HepG2 (cell line): ENCODE results near the gene PITRM1.
A peak's percentile ranks its signal among the peaks of the same experiment; 100 is the strongest.

ENCODE experiments used
- GTF3A ChIP-seq: sonication (generic); formaldehyde crosslinking; conservative IDR thresholded peaks from 2 replicates; pipeline ENCODE4 v1.4.0; 2020; ENCODE audit warnings: mild to moderate bottlenecking, missing genetic modification reagents
- IKZF1 ChIP-seq: fragments of 450-650 bp; IDR thresholded peaks from 2 replicates; pipeline ENCODE4 v1.7.1; 2016
- KDM1A ChIP-seq: IDR thresholded peaks from 2 replicates; pipeline ENCODE4 v1.6.1; 2016; ENCODE audit warnings: missing compliant biosample characterization
- NR2C2 ChIP-seq: sonication (generic); formaldehyde crosslinking; IDR thresholded peaks from 2 replicates; pipeline ENCODE4 v1.4.0; 2020; ENCODE audit warnings: missing genetic modification reagents, mild to moderate bottlenecking, moderate library complexity, borderline replicate concordance
- POLR2A ChIP-seq, 2 experiments: IDR thresholded peaks; 2 replicates each; pipeline ENCODE4 v1.6.1; 2011; ENCODE audit warnings: low read depth in 2 of 2, low read length in 2 of 2, mild to moderate bottlenecking in 1 of 2, moderate library complexity in 1 of 2; ENCODE audit not compliant: insufficient read depth in 1 of 2
- THAP7 ChIP-seq: sonication (generic); formaldehyde crosslinking; IDR thresholded peaks from 2 replicates; pipeline ENCODE4 v1.8.1; 2023; ENCODE audit warnings: mild to moderate bottlenecking, missing genetic modification reagents
- TRIM22 ChIP-seq: fragments of 450-650 bp; IDR thresholded peaks from 2 replicates; pipeline ENCODE4 v1.6.1; 2017
- ZNF143 ChIP-seq: sonication (generic); formaldehyde crosslinking; IDR thresholded peaks from 2 replicates; pipeline ENCODE4 v1.4.0; 2020; ENCODE audit warnings: missing genetic modification reagents
- ZNF3 ChIP-seq: IDR thresholded peaks from 2 replicates; pipeline ENCODE4 v1.7.0; 2017; ENCODE audit warnings: inconsistent platforms
- ZNF335 ChIP-seq: sonication (generic); formaldehyde crosslinking; IDR thresholded peaks from 2 replicates; pipeline ENCODE4 v1.4.0; 2020; ENCODE audit warnings: missing genetic modification reagents
- TF ChIP-seq, protein P1 (sequence below): sonication (generic); formaldehyde crosslinking; IDR thresholded peaks from 2 replicates; pipeline ENCODE4 v1.4.0; 2020; ENCODE audit warnings: missing genetic modification reagents, borderline replicate concordance
- TF ChIP-seq, protein P2 (sequence below): sonication (generic); formaldehyde crosslinking; IDR thresholded peaks from 2 replicates; pipeline ENCODE4 v1.5.0; 2020; ENCODE audit warnings: mild to moderate bottlenecking, missing genetic modification reagents, moderate library complexity

GRCh38 chr10:3119796-3120459, 52.7 kb downstream of the PITRM1 start:
- no peak for TF ChIP-seq KDM1A (CRISPR knock-in tag)
- no peak for TF ChIP-seq ZNF335 (CRISPR knock-in tag)
- TF ChIP-seq IKZF1: no peak
- TF ChIP-seq THAP7: no peak
- no peak for TF ChIP-seq POLR2A (IDR thresholded peaks at IDR 0.05; ENCODE audit: insufficient read depth in 1 of 2, low read depth in 2 of 2, low read length in 2 of 2)
- TF ChIP-seq NR2C2: no peak
- TF ChIP-seq GTF3A: no peak
- TF ChIP-seq, protein P1, sequence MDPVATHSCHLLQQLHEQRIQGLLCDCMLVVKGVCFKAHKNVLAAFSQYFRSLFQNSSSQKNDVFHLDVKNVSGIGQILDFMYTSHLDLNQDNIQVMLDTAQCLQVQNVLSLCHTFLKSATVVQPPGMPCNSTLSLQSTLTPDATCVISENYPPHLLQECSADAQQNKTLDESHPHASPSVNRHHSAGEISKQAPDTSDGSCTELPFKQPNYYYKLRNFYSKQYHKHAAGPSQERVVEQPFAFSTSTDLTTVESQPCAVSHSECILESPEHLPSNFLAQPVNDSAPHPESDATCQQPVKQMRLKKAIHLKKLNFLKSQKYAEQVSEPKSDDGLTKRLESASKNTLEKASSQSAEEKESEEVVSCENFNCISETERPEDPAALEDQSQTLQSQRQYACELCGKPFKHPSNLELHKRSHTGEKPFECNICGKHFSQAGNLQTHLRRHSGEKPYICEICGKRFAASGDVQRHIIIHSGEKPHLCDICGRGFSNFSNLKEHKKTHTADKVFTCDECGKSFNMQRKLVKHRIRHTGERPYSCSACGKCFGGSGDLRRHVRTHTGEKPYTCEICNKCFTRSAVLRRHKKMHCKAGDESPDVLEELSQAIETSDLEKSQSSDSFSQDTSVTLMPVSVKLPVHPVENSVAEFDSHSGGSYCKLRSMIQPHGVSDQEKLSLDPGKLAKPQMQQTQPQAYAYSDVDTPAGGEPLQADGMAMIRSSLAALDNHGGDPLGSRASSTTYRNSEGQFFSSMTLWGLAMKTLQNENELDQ (CRISPR knock-in tag): no peak
- TF ChIP-seq, protein P2, sequence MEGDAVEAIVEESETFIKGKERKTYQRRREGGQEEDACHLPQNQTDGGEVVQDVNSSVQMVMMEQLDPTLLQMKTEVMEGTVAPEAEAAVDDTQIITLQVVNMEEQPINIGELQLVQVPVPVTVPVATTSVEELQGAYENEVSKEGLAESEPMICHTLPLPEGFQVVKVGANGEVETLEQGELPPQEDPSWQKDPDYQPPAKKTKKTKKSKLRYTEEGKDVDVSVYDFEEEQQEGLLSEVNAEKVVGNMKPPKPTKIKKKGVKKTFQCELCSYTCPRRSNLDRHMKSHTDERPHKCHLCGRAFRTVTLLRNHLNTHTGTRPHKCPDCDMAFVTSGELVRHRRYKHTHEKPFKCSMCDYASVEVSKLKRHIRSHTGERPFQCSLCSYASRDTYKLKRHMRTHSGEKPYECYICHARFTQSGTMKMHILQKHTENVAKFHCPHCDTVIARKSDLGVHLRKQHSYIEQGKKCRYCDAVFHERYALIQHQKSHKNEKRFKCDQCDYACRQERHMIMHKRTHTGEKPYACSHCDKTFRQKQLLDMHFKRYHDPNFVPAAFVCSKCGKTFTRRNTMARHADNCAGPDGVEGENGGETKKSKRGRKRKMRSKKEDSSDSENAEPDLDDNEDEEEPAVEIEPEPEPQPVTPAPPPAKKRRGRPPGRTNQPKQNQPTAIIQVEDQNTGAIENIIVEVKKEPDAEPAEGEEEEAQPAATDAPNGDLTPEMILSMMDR: 0 out of 2 replicates have a peak, but pooled peaks have one; percentile 14
- no peak for TF ChIP-seq TRIM22
- TF ChIP-seq ZNF143 (CRISPR knock-in tag): no peak
- no peak for TF ChIP-seq ZNF3
